A673 (cell line): ENCODE results near the gene BCL7A. TPM values are rescaled to one million over a fixed set of nuclear protein-coding genes. Genes with fewer than 3 reads are reported as not detected.

Experiments
- BruUV-seq: library from RNA; stranded (reverse); fragments of 400-500 nt; replicated peaks from 2 replicates; lab custom pipeline; 2021; lab: Mats Ljungman, UMichigan
- CTCF ChIA-PET: fragments of 300-600 bp; sonication (Branson Sonifier 250); formaldehyde crosslinking; loops from one replicate; lab custom pipeline; 2022; ENCODE audit warnings: antibody characterized with exemption; lab: Charles Lee
- POLR2A ChIA-PET: fragments of 300-600 bp; sonication (Branson Sonifier 250); formaldehyde crosslinking; loops from one replicate; lab custom pipeline; 2022; ENCODE audit warnings: antibody characterized with exemption; ENCODE audit not compliant: low non-redundant PET; lab: Charles Lee
- DNase-seq: peaks from one replicate; pipeline ENCODE4 v3.0.0-alpha.2; 2015; ENCODE audit warnings: low spot score
- H3K27ac ChIP-seq: fragments of 200-600 bp; sonication (generic); 2 replicates; pipeline ENCODE4 v1.5.1; 2016; ENCODE audit warnings: mixed run types, low read depth, mild to moderate bottlenecking, mixed read lengths, antibody characterized with exemption, low read length; ENCODE audit not compliant: poor library complexity, severe bottlenecking
- H3K27me3 ChIP-seq: fragments of 200-600 bp; sonication (generic); replicated peaks from 2 replicates; pipeline ENCODE4 v1.6.1; 2017; ENCODE audit warnings: mixed run types, low read depth, mild to moderate bottlenecking, mixed read lengths, antibody characterized with exemption, low read length; ENCODE audit not compliant: insufficient read depth, poor library complexity
- H3K36me3 ChIP-seq: fragments of 200-600 bp; sonication (generic); 2 replicates; pipeline ENCODE4 v1.6.1; 2016; ENCODE audit warnings: mixed run types, mild to moderate bottlenecking, mixed read lengths, antibody characterized with exemption, low read length; ENCODE audit not compliant: insufficient read depth, poor library complexity, severe bottlenecking
- H3K4me1 ChIP-seq: fragments of 200-600 bp; sonication (generic); 2 replicates; pipeline ENCODE4 v1.6.1; 2017; ENCODE audit warnings: mixed run types, mild to moderate bottlenecking, mixed read lengths, antibody characterized with exemption, low read length; ENCODE audit not compliant: insufficient read depth, poor library complexity, severe bottlenecking
- H3K4me3 ChIP-seq: fragments of 200-600 bp; sonication (generic); 2 replicates; pipeline ENCODE4 v1.5.1; 2016; ENCODE audit warnings: low read depth, mixed run types, mild to moderate bottlenecking, mixed read lengths, low read length; ENCODE audit not compliant: poor library complexity, severe bottlenecking
- H3K9me3 ChIP-seq: fragments of 200-600 bp; sonication (generic); 2 replicates; pipeline ENCODE4 v1.6.1; 2016; ENCODE audit warnings: mixed run types, low read depth, mild to moderate bottlenecking, mixed read lengths, antibody characterized with exemption, low read length; ENCODE audit not compliant: poor library complexity, severe bottlenecking
- EZH2 ChIP-seq: fragments of 200-600 bp; sonication (generic); IDR thresholded peaks from 2 replicates; pipeline ENCODE4 v1.6.1; 2017; ENCODE audit warnings: borderline replicate concordance, low read depth, mild to moderate bottlenecking, mixed read lengths, antibody characterized with exemption, low read length; ENCODE audit not compliant: poor library complexity, severe bottlenecking
- intact Hi-C: fragments of 100-400 bp; cut with micrococcal nuclease; formaldehyde crosslinking; loops from one replicate; pipeline ENCODE4 v1.10.0; 2022; ENCODE audit not compliant: unreplicated experiment
- total RNA-seq: library from RNA; stranded (reverse); gene quantifications from 2 replicates; pipeline ENCODE4 v1.2.3, GENCODE V29; 2021
- TF ChIP-seq, protein P1 (sequence below): fragments of 300-800, 200-600 bp; sonication (generic); conservative IDR thresholded peaks from 2 replicates; pipeline ENCODE4 v1.5.1; 2017; ENCODE audit warnings: low read depth, mild to moderate bottlenecking, antibody characterized with exemption, low read length, moderate library complexity, mixed read lengths

The BCL7A gene
- total RNA-seq, 1 experiment from 2014 or later, result 40.7 TPM

DNA sequence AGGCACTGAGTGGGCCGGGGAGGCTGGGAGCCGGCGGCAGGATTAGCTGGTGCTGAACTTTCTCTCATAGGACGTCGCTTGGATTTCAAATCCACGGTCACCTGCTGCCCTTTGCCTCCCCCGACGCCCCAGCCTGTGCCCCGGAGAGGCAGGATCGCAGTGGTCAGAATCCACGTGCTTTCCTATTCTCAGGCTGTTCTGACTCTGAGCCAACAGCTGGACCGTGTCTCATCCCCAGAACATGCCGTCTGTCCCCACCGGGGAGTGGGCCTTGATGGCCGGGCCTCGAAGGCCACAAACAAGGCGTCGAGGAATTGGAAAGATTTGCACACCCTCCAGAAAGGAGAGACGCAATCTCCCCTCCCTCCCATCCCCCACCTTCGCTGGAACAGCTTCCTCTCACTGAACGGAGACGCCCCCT, 38.4 kb downstream of the BCL7A start:
- no peak overlapping the region for H3K4me3 ChIP-seq
- ChIA-PET CTCF (no interaction called here), POLR2A (no interaction called here)
- no peaks in the 10 kb centered on the region for H3K27me3 ChIP-seq
- intact Hi-C loops, result no loop called here
- BruUV-seq, result no TSS peak
- H3K36me3 ChIP-seq, result peaks cover 33% of the 10 kb centered on the region
- no peak overlapping the region for H3K27ac ChIP-seq
- H3K4me1 ChIP-seq, result peaks cover 10% of the 10 kb centered on the region
- TF ChIP-seq, protein P1, sequence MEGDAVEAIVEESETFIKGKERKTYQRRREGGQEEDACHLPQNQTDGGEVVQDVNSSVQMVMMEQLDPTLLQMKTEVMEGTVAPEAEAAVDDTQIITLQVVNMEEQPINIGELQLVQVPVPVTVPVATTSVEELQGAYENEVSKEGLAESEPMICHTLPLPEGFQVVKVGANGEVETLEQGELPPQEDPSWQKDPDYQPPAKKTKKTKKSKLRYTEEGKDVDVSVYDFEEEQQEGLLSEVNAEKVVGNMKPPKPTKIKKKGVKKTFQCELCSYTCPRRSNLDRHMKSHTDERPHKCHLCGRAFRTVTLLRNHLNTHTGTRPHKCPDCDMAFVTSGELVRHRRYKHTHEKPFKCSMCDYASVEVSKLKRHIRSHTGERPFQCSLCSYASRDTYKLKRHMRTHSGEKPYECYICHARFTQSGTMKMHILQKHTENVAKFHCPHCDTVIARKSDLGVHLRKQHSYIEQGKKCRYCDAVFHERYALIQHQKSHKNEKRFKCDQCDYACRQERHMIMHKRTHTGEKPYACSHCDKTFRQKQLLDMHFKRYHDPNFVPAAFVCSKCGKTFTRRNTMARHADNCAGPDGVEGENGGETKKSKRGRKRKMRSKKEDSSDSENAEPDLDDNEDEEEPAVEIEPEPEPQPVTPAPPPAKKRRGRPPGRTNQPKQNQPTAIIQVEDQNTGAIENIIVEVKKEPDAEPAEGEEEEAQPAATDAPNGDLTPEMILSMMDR, result no peak
- no peak for TF ChIP-seq EZH2
- no peak for DNase-seq
- no peaks in the 10 kb centered on the region for H3K9me3 ChIP-seq

DNA sequence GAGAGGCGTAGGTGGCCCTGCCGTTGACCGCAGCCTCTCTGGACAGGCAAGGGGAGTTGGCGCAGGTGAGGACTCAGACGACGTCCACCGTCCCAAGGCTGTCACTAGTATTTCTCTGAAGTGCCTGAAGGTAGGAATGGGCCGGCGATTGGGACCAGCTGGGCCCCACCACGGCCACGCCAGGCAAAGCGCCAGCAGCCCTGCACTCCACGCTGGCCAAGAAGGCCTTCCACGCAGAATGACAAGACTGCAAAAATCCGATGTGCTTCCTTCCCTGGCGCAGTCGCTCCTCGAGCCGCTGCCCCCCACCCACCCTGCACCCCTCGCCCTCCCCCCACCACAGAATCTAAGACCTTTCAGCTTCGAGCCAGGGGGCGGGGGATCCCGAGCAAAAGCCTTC, 39.6 kb downstream of the BCL7A start:
- no TSS peak for BruUV-seq
- H3K36me3 ChIP-seq, result peaks cover 21% of the 10 kb centered on the region
- no peak overlapping the region for H3K4me3 ChIP-seq
- no peak for TF ChIP-seq EZH2
- TF ChIP-seq, protein P1, result no peak
- H3K27me3 ChIP-seq, result no peaks in the 10 kb centered on the region
- ChIA-PET CTCF (no interaction called here), POLR2A (no interaction called here)
- H3K27ac ChIP-seq, result no peak overlapping the region
- H3K9me3 ChIP-seq, result no peaks in the 10 kb centered on the region
- peaks cover 13% of the 10 kb centered on the region for H3K4me1 ChIP-seq
- no peak for DNase-seq
- intact Hi-C loops, result no loop called here

DNA sequence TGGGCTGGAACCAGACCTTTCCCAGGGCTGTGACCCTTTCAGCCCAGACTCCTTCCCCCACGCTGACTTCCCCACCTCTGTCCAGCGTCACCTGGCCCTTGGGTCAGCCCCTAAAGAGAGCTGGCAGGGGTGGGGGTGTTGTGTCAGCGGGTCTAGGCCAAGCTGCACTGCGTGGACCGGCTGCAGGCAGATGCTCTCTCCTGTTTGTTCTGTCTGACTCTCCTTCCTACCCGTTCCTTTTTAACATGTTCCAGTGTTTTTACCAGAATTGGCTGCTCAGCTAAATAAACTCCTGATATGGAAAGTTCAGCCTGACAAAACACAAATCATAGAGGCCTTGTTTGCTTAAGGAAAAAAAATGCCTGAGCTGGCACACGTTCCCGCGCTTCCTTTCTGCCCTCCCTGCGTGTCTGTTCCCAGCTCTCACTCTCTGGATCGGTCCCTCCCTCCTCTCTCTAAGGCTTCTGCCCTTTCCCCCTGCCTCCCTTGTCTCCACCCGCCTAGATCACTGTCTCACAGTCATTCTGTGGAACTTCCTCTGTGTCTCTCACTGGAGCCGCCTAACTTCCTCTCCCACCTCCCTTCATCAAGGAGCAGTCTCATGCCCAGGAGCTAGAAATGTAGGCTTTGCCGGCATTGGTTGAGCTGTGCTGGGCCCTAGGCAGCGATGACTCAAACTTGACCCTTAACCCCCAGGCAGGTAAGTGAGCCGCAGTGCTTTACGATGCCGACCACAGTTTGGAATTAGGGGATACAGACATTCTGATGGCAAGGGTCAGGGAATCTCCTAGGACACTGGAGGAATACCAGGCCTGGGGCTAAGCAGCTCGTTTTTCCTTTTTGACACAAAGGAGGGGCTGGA, 41.4 kb downstream of the BCL7A start:
- POLR2A ChIA-PET, result interaction anchor here (0.5 kb wide), 1 partner anchor 77 kb away, joined by 3 read pairs; no protein-coding TSS in a partner anchor
- CTCF ChIA-PET, result no interaction called here
- Histone ChIP-seq H3K4me3 (no peak overlapping the region), H3K36me3 (peaks cover 19% of the 10 kb centered on the region), H3K4me1 (peaks cover 13% of the 10 kb centered on the region), H3K27ac (peak overlapping the region; percentile 53), H3K27me3 (no peaks in the 10 kb centered on the region), H3K9me3 (no peaks in the 10 kb centered on the region)
- DNase-seq, result no peak
- intact Hi-C loops, result no loop called here
- no peak for TF ChIP-seq EZH2
- TF ChIP-seq, protein P1, result no peak
- no TSS peak for BruUV-seq
